ENCODE measurements around the gene SLX9. TPM values are rescaled to one million over a fixed set of nuclear protein-coding genes. Genes with fewer than 3 reads are reported as not detected.

Gene SLX9
- total RNA-seq, 1 experiment from 2014 or later = 74.3 TPM

DNA sequence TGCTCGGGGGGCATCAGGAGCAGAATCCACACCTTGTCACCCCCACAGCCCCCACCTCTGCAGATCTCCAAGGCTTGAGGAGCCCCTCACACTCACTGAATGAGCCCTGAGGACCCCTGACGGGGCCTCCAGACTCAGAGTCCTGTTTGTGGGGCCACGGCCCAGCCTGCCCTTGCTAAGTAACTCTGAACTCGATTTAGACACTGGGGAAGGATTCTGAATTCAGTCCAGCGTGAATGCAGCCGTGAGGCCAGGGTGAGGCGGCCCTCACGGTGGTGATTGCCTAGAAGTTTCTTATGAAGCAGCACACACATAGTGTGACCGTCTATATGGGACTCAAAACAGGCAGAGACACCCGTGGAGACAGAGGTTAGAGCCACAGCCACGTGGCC is 75.6 kb downstream of the SLX9 start:
- H3K4ac ChIP-seq (ENCODE audit: low read depth, low read length) = no peak overlapping the region
- no peak overlapping the region for H2BK12ac ChIP-seq (ENCODE audit: insufficient read length, low read depth, low read length)
- H3K23me2 ChIP-seq (ENCODE audit: insufficient read length, low read depth, low read length, poor library complexity, severe bottlenecking) = no peaks in the 10 kb centered on the region
- H3K9me3 Mint-ChIP-seq = peaks cover 0 to 2% of the 10 kb centered on the region in 2 experiments; a peak in 2 of 5 replicates
- H4K91ac ChIP-seq (ENCODE audit: insufficient read length, low read depth, low read length) = no peak overlapping the region
- no peak overlapping the region for H2AFZ ChIP-seq (ENCODE audit: low read length)
- no peak overlapping the region for H3K27ac Mint-ChIP-seq
- no peak overlapping the region for H3K4me3 Mint-ChIP-seq
- H3K56ac ChIP-seq (ENCODE audit: insufficient read length, low read depth, low read length) = no peak overlapping the region
- H4K5ac ChIP-seq (ENCODE audit: insufficient read length, low read depth, low read length) = no peak overlapping the region
- no peaks in the 10 kb centered on the region; the same call in 1 of the 2 replicates for H3K27me3 ChIP-seq (ENCODE audit: insufficient read depth, low read length)
- no peak overlapping the region for H2BK5ac ChIP-seq (ENCODE audit: insufficient read length, low read length)
- H2BK120ac ChIP-seq (ENCODE audit: low read depth, low read length, poor library complexity, severe bottlenecking) = no peak overlapping the region
- H2BK15ac ChIP-seq (ENCODE audit: low read depth, low read length) = no peak overlapping the region
- TF ChIP-seq, protein P1, sequence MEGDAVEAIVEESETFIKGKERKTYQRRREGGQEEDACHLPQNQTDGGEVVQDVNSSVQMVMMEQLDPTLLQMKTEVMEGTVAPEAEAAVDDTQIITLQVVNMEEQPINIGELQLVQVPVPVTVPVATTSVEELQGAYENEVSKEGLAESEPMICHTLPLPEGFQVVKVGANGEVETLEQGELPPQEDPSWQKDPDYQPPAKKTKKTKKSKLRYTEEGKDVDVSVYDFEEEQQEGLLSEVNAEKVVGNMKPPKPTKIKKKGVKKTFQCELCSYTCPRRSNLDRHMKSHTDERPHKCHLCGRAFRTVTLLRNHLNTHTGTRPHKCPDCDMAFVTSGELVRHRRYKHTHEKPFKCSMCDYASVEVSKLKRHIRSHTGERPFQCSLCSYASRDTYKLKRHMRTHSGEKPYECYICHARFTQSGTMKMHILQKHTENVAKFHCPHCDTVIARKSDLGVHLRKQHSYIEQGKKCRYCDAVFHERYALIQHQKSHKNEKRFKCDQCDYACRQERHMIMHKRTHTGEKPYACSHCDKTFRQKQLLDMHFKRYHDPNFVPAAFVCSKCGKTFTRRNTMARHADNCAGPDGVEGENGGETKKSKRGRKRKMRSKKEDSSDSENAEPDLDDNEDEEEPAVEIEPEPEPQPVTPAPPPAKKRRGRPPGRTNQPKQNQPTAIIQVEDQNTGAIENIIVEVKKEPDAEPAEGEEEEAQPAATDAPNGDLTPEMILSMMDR (conservative IDR thresholded peaks at IDR 0.05) = no peak
- no peaks in the 10 kb centered on the region for H3K79me2 ChIP-seq (ENCODE audit: insufficient read depth, low read length)
- no peak overlapping the region for H3T11ph ChIP-seq (ENCODE audit: low read length)
- H3K18ac ChIP-seq (ENCODE audit: insufficient read length, low read depth, low read length) = no peak overlapping the region
- no peak overlapping the region for H4K8ac ChIP-seq (replicated peaks; ENCODE audit: insufficient read length, low read depth, low read length)
- no peak for DNase-seq
- H2BK20ac ChIP-seq (ENCODE audit: low read depth, low read length, poor library complexity, severe bottlenecking) = no peak overlapping the region
- H3K9me3 ChIP-seq (ENCODE audit: control insufficient read depth, low read depth, low read length) = no peaks in the 10 kb centered on the region
- H3K4me1 ChIP-seq (ENCODE audit: insufficient read depth, low read length) = no peaks in the 10 kb centered on the region; the same call in 1 of the 2 replicates
- H3K14ac ChIP-seq (ENCODE audit: insufficient read depth, low read length) = no peak overlapping the region
- WGBS (ENCODE audit: extremely low coverage, insufficient read length, low lambda C conversion rate) = no CpG with 5 or more reads among the region's 11 CpGs
- no peak overlapping the region for H3K9ac ChIP-seq (ENCODE audit: extremely low read depth, insufficient read length, low read length)
- H3K4me2 ChIP-seq (ENCODE audit: insufficient read depth, insufficient read length, low read length) = no peak overlapping the region
- H3K23ac ChIP-seq (ENCODE audit: insufficient read length, low read depth, low read length) = no peak overlapping the region
- no peaks in the 10 kb centered on the region for H4K20me1 ChIP-seq (ENCODE audit: control insufficient read depth, insufficient read depth, insufficient read length)
- no peak overlapping the region for H2AK5ac ChIP-seq (ENCODE audit: insufficient read length, low read length)
- peaks cover 0 to 4% (median 0%) of the 10 kb centered on the region in 3 experiments; a peak in 2 of 7 replicates for H3K36me3 Mint-ChIP-seq (ENCODE audit: insufficient read depth in 1 of 3, low read depth in 3 of 3)
- peaks cover 39 to 41% of the 10 kb centered on the region in 2 experiments for H3K4me1 Mint-ChIP-seq
- H3K27ac ChIP-seq (ENCODE audit: insufficient read length, low read depth, low read length) = no peak overlapping the region
- peaks cover 60% of the 10 kb centered on the region for H3K27me3 Mint-ChIP-seq (ENCODE audit: low read depth)
- no peaks in the 10 kb centered on the region for H3K79me1 ChIP-seq (ENCODE audit: insufficient read depth, low read depth, low read length, poor library complexity, severe bottlenecking)
